AG04449 (cell line): ENCODE measurements around the gene P4HA2.
"Not testable (repeated sequence)": the region's sequence is repeated elsewhere in the genome, so short reads cannot be mapped to it uniquely, and the experiment has no call there.

Experiments
- CTCF ChIA-PET: fragments of 350-600 bp; formaldehyde crosslinking; extraction: SDS; loops from one replicate; lab custom pipeline; 2021; ENCODE audit warnings: antibody characterized with exemption; lab: Yijun Ruan, JAX
- POLR2A ChIA-PET: fragments of 400-600, 350-600 bp; formaldehyde crosslinking; extraction: SDS; loops from one replicate; lab custom pipeline; 2020; ENCODE audit warnings: antibody characterized with exemption, inconsistent platforms; lab: Yijun Ruan, JAX
- DNase-seq: peaks from one replicate; pipeline ENCODE4 v3.0.0-alpha.2; 2010; ENCODE audit warnings: low read depth, low spot score
- H3K4me3 ChIP-seq: 2 replicates; pipeline ENCODE4 v1.5.1; 2011; ENCODE audit warnings: low read depth, mild to moderate bottlenecking, control low read depth, low read length
- CTCF ChIP-seq: IDR thresholded peaks from one replicate; pipeline ENCODE4 v1.5.1; 2011; ENCODE audit warnings: mild to moderate bottlenecking, moderate library complexity, low read length, control low read depth, inconsistent platforms; ENCODE audit not compliant: insufficient read depth; ENCODE audit errors: missing control alignments

Gene P4HA2

GRCh38 chr5:132147663-132148062 is 80.0 kb downstream of the P4HA2 start:
- no peak overlapping the region for H3K4me3 ChIP-seq
- no peak for DNase-seq
- POLR2A ChIA-PET, result no interaction called here
- CTCF ChIA-PET, result no interaction called here
- no peak for TF ChIP-seq CTCF

- CTCF ChIA-PET, H3K4me3 ChIP-seq, DNase-seq, POLR2A ChIA-PET: not testable (repeated sequence)
Measured at GRCh38 chr5:132145326-132145725, 82.3 kb downstream of the P4HA2 start.

GRCh38 chr5:132143148-132143547 is 84.5 kb downstream of the P4HA2 start:
- no peak overlapping the region for H3K4me3 ChIP-seq

GRCh38 chr5:132142459-132142858 is 85.2 kb downstream of the P4HA2 start:
- no peak for TF ChIP-seq CTCF
- ChIA-PET POLR2A (no interaction called here), CTCF (interaction anchor here (0.9 to 2.4 kb wide), 4 partner anchors 9 to 79 kb away, joined by 3 to 12 read pairs (median 4); no protein-coding TSS in a partner anchor)
- no peak for DNase-seq
- no peak overlapping the region for H3K4me3 ChIP-seq

More at GRCh38 chr5:132143148-132143547, 84.5 kb downstream of the P4HA2 start:
- no peak for TF ChIP-seq CTCF
- CTCF ChIA-PET, result no interaction called here
- DNase-seq, result no peak
- POLR2A ChIA-PET, result no interaction called here
